Ascending aorta (tissue), 2 donors: ENCODE measurements around the gene MOCOS. TPM values are rescaled to one million over a fixed set of nuclear protein-coding genes. Genes with fewer than 3 reads are reported as not detected.

Source experiments
- DNase-seq, 2 donors: peaks; one replicate each; pipeline ENCODE4 v3.0.0-alpha.2; 2019; ENCODE audit warnings: low spot score in 2 of 2
- H3K27ac ChIP-seq, 2 donors: fragments of 200-600 bp; sonication (generic); one replicate each; pipeline ENCODE4 v1.5.1; 2016 to 2017; ENCODE audit warnings: mild to moderate bottlenecking in 1 of 2
- H3K27me3 ChIP-seq: fragments of 200-600 bp; sonication (generic); one replicate; pipeline ENCODE4 v1.5.1; 2017
- H3K36me3 ChIP-seq, 2 donors: fragments of 200-600 bp; sonication (generic); one replicate each; pipeline ENCODE4 v1.5.1; 2016
- H3K4me1 ChIP-seq, 2 donors: fragments of 200-600 bp; sonication (generic); one replicate each; pipeline ENCODE4 v1.5.1; 2016 to 2017; ENCODE audit warnings: mild to moderate bottlenecking in 1 of 2
- H3K4me3 ChIP-seq, 2 donors: fragments of 200-600 bp; sonication (generic); one replicate each; pipeline ENCODE4 v1.5.1; 2016 to 2017; ENCODE audit warnings: mild to moderate bottlenecking in 1 of 2
- H3K9me3 ChIP-seq, 2 donors: fragments of 200-600 bp; sonication (generic); one replicate each; pipeline ENCODE4 v1.5.1; 2016
- CTCF ChIP-seq, 3 experiments: fragments of 200-600 bp in 2 of 3; fragments of 450-650 bp in 1 of 3; sonication (generic) in 2 of 3; IDR thresholded peaks; one replicate each; pipeline ENCODE4 v1.5.1; 2016 to 2019; ENCODE audit warnings: antibody characterized with exemption in 3 of 3, mild to moderate bottlenecking in 1 of 3, moderate library complexity in 1 of 3
- intact Hi-C: fragments of 100-400 bp; cut with DNase I; formaldehyde crosslinking; loops from one replicate; pipeline ENCODE4 v1.15.1; 2023
- total RNA-seq: library from RNA; depleted of rRNA; stranded (reverse); fragments of >200 nt; gene quantifications from one replicate; pipeline ENCODE4 v1.1.0, GENCODE V29; 2016

MOCOS gene
- total RNA-seq, 1 donor from 2014 or later, result 0.21 TPM

DNA sequence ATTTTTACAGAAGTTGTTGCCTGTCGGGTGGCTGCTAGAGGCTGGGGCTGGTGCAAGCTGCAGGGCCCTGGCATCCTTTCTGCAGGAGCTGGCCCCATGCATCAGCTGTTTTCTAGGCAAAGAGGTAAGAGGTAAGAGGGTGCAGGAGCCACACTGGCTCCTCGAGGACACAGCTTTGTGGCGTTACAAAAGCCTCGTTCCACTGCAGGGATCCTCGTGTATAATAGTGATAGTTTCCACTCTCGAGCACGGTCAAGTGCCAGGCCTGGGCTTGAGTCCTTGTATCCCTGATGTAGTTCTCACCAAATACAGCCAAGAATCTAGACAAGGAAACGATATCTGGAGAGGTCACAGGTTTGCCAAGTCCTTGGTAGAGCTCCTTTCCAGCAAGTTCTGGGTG lies 77.0 kb downstream of the MOCOS start:
- H3K4me3 ChIP-seq, result no peak overlapping the region
- DNase-seq, result no peak
- no peaks in the 10 kb centered on the region for H3K27me3 ChIP-seq
- no peak overlapping the region for H3K27ac ChIP-seq
- H3K9me3 ChIP-seq, result no peaks in the 10 kb centered on the region
- H3K4me1 ChIP-seq, result no peaks in the 10 kb centered on the region
- TF ChIP-seq CTCF (IDR thresholded peaks at IDR 0.05), result no peak
- H3K36me3 ChIP-seq, result no peaks in the 10 kb centered on the region
- intact Hi-C loops, result no loop called here

DNA sequence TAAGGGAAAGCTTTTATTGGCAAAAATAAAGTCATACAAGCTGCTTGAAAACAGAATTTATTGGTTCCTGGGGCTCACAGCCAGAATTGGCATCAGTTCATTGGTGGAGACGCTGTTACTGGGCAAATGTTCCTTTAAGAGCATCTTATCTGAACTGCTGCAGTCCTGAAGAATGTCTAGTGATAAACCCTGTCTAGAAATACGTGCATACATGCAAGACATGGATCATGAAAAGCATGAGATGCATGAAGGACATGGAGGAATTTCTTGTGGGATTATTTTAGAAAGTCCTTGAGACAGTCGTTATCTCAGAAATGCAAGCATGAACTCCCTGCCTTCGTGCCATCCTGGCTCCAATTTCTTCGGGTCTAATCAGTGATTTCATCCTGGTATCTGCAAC lies 77.7 kb downstream of the MOCOS start:
- intact Hi-C loops, result no loop called here
- no peaks in the 10 kb centered on the region for H3K36me3 ChIP-seq
- TF ChIP-seq CTCF (IDR thresholded peaks at IDR 0.05), result no peak

DNA sequence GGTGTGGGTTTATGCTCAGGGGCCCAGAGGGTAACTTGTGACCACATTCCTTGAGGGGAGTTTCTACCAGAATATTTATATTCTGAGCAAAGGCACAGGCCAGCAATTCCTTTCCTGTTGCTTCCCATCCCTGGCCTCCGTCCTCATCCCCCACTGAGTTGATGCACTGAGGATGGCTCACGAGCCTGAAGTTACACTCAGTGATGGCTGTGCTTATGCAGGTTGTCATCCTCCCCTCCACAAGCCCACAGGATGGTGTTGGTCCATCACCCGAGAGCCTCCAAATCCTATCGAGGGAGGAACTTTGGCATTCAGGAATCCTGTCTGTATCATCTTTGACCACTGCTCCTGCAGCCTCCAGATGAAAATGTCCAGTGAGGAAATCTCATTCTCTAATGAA lies 81.9 kb downstream of the MOCOS start:
- Histone ChIP-seq H3K4me3 (no peak overlapping the region), H3K36me3 (no peaks in the 10 kb centered on the region), H3K9me3 (no peaks in the 10 kb centered on the region), H3K4me1 (no peaks in the 10 kb centered on the region), H3K27ac (no peak overlapping the region), H3K27me3 (no peaks in the 10 kb centered on the region)
- no peak for TF ChIP-seq CTCF (IDR thresholded peaks at IDR 0.05)
- intact Hi-C loops, result no loop called here
- no peak for DNase-seq

More for the DNA sequence above, 77.7 kb downstream of the MOCOS start:
- no peaks in the 10 kb centered on the region for H3K27me3 ChIP-seq
- no peak overlapping the region for H3K27ac ChIP-seq
- no peak overlapping the region for H3K4me3 ChIP-seq
- no peaks in the 10 kb centered on the region for H3K4me1 ChIP-seq
- DNase-seq, result no peak
- no peaks in the 10 kb centered on the region for H3K9me3 ChIP-seq

- Histone ChIP-seq H3K27me3 (no peaks in the 10 kb centered on the region), H3K36me3 (no peaks in the 10 kb centered on the region), H3K4me1 (no peaks in the 10 kb centered on the region), H3K9me3 (no peaks in the 10 kb centered on the region), H3K27ac (no peak overlapping the region), H3K4me3 (no peak overlapping the region)
- intact Hi-C loops, result no loop called here
- DNase-seq, result no peak
- no peak for TF ChIP-seq CTCF (IDR thresholded peaks at IDR 0.05)
These were observed 83.9 kb downstream of the MOCOS start for GRCh38 chr18:36271153-36271552.

DNA sequence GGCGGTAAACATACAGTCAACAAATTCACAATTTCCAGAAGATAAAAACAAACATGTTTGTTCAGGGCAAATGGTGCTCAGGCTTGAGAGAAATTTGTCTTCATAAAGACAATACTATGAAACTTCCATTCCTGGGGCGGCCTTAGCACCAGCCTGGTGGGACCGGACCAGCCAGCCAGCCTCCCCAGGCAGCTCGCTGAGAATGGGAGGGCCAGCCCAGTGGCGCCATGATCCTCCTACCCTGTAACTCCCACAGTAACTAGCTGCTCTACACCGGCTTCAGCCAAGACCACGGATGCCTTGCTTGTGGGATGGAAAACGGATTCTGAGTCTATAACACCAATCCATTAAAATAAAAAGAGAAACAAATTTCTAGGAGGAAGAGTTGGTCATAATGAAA lies 86.0 kb downstream of the MOCOS start:
- H3K36me3 ChIP-seq, result no peaks in the 10 kb centered on the region
- intact Hi-C loops, result no loop called here
- H3K4me3 ChIP-seq, result no peak overlapping the region
- no peak overlapping the region for H3K27ac ChIP-seq
- H3K4me1 ChIP-seq, result no peaks in the 10 kb centered on the region
- no peaks in the 10 kb centered on the region for H3K27me3 ChIP-seq
- no peak for DNase-seq
- TF ChIP-seq CTCF (IDR thresholded peaks at IDR 0.05), result no peak
- H3K9me3 ChIP-seq, result no peaks in the 10 kb centered on the region

- no peak for TF ChIP-seq CTCF (IDR thresholded peaks at IDR 0.05)
- intact Hi-C loops, result no loop called here
These were observed 86.9 kb downstream of the MOCOS start for GRCh38 chr18:36274083-36274715.

More at GRCh38 chr18:36274083-36274715, 86.9 kb downstream of the MOCOS start:
- Histone ChIP-seq H3K27me3 (no peaks in the 10 kb centered on the region), H3K36me3 (no peaks in the 10 kb centered on the region), H3K27ac (no peak overlapping the region), H3K4me3 (no peak overlapping the region), H3K9me3 (no peaks in the 10 kb centered on the region), H3K4me1 (no peaks in the 10 kb centered on the region)
- no peak for DNase-seq
